ENCODE data around the gene LOXL4.

DNA sequence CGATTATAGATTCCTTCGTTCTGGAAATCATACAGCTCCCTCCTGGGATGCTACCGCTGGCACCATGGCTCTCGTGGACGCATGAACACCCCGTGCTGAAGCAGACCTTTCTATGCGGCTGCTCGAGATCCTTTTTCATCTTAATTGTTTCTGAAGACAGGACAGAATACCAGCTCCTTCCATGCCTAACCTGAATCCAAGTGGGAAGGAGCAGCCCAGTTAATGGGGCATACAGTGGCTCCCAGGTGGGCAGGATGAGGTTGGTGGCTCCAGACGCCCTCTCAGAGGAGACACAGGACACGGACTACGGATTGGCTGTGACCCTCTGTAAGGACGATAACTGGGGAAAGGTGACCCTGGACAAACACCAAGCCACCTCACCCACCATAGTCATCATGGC, 18.4 kb upstream of the LOXL4 start:
- TF ChIP-seq EZH2 (IDR thresholded peaks at IDR 0.05; ENCODE audit: borderline replicate concordance, insufficient read depth, low read depth, low read length, poor library complexity, severe bottlenecking): no peak
- TF ChIP-seq, protein P1, sequence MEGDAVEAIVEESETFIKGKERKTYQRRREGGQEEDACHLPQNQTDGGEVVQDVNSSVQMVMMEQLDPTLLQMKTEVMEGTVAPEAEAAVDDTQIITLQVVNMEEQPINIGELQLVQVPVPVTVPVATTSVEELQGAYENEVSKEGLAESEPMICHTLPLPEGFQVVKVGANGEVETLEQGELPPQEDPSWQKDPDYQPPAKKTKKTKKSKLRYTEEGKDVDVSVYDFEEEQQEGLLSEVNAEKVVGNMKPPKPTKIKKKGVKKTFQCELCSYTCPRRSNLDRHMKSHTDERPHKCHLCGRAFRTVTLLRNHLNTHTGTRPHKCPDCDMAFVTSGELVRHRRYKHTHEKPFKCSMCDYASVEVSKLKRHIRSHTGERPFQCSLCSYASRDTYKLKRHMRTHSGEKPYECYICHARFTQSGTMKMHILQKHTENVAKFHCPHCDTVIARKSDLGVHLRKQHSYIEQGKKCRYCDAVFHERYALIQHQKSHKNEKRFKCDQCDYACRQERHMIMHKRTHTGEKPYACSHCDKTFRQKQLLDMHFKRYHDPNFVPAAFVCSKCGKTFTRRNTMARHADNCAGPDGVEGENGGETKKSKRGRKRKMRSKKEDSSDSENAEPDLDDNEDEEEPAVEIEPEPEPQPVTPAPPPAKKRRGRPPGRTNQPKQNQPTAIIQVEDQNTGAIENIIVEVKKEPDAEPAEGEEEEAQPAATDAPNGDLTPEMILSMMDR (IDR thresholded peaks at IDR 0.05): no peak

Measured in B cell (primary cell).